ENCODE results near the gene ATXN1L. TPM values are rescaled to one million over a fixed set of nuclear protein-coding genes. Genes with fewer than 3 reads are reported as not detected.
"Not testable (repeated sequence)": the region's sequence is repeated elsewhere in the genome, so short reads cannot be mapped to it uniquely, and the experiment has no call there.

The ATXN1L gene
- total RNA-seq, 4 donors from 2014 or later, result 15.8 to 22.6 (median 19.4) TPM

DNA sequence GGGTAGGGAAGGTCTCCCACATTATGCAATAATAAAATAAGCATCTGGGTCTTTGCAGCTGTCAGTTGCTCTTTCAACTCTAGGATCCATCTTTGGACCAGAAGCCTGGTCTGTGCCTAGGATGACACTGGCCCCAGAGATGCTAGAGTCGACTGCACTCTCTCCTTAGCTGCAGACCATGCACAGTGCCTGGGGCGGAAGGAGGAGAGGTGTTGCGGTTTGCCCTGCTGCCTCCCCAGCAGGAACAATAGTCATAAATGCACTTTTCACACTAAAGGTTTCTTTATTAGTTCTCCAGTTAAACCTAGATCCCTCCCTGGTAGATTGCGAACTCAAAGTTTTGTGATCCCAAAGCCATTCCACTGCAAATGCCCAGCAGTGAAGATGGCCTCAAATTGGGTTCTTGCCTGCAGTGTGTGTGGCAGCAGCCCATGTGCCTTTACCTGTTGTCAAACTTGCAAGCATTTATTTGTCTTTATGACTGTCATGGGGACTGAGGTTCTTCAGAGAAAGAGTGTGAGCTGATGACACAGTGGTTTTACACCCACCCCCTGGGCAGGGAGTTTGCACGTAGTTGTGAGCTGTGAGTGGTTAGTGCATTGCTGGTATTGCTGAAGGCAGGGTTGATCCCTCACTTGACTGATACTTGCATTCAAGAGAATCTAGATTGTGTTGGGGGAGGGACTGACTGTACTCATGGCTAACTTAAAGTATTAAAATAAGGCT lies 10.3 kb downstream of the ATXN1L start:
- Histone ChIP-seq H3K4me3 (no peak overlapping the region), H3K4me1 (peaks cover 22 to 25% of the 10 kb centered on the region in 2 donors), H3K27me3 (no peaks in the 10 kb centered on the region), H3K9me3 (no peaks in the 10 kb centered on the region), H3K27ac (peak overlapping the region in 2 of 4 donors; percentile 19 to 73), H3K36me3 (peaks cover 0 to 22% of the 10 kb centered on the region in 2 donors)
- in situ Hi-C loops (cut with MboI; ENCODE audit: low sequenced_read_pairs in 4 of 4), result no loop called here
- ATAC-seq, result no peak
- intact Hi-C loops (cut with DNase I; ENCODE audit: low total_unique reads), result no loop called here
- TF ChIP-seq POLR2A (IDR thresholded peaks at IDR 0.05), result no peak
- TF ChIP-seq, protein P1, sequence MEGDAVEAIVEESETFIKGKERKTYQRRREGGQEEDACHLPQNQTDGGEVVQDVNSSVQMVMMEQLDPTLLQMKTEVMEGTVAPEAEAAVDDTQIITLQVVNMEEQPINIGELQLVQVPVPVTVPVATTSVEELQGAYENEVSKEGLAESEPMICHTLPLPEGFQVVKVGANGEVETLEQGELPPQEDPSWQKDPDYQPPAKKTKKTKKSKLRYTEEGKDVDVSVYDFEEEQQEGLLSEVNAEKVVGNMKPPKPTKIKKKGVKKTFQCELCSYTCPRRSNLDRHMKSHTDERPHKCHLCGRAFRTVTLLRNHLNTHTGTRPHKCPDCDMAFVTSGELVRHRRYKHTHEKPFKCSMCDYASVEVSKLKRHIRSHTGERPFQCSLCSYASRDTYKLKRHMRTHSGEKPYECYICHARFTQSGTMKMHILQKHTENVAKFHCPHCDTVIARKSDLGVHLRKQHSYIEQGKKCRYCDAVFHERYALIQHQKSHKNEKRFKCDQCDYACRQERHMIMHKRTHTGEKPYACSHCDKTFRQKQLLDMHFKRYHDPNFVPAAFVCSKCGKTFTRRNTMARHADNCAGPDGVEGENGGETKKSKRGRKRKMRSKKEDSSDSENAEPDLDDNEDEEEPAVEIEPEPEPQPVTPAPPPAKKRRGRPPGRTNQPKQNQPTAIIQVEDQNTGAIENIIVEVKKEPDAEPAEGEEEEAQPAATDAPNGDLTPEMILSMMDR (IDR thresholded peaks at IDR 0.05 in 4 of 5, conservative IDR thresholded peaks at IDR 0.05 in 1 of 5), result no peak
- no peak for DNase-seq

DNA sequence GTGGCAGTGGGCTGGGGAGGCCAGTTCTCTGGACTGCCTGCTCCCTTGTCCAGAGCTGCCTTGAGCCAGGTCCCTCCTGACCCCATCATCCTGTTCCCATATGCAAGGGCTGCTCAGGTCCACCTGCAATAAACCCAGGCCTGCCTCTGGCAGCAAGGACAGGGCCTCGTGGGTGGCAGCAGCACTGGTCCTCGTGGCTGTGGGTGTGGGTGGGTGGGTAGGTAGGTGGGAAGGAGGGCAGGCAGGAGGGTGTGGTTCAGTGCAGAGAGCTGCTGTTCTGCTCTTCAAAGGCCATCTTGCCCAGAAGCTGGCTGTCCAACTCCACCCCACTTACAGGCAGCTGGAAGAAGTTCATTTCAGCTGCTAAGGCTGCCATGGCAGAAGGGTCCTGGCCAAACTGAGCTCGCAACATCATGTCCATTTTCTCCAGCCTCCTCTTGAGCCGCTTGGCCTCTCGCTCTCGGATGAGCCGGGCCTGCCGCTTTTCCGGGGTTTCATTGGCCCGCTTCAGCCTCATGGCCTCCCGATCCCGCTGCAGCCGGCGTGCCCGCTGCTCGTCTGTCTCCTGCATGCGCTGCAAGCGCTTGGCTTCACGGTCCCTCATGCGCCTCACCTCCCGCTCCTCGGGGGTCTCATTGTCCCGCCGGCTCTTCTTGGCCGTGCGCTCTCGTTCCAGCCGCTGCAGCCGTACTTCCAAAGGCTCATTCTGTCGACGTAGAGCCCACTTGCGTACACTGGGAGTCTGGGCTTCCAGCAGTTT lies 14.2 kb downstream of the ATXN1L start:
- in situ Hi-C loops (cut with MboI; ENCODE audit: low sequenced_read_pairs in 4 of 4) (no loop called here), intact Hi-C loops (cut with DNase I; ENCODE audit: low total_unique reads) (no loop called here)
- Histone ChIP-seq H3K27me3 (no peaks in the 10 kb centered on the region), H3K9me3 (no peaks in the 10 kb centered on the region), H3K4me1 (peaks cover 20 to 22% of the 10 kb centered on the region in 2 donors), H3K4me3 (no peak overlapping the region), H3K36me3 (peaks cover 0 to 22% of the 10 kb centered on the region in 2 donors), H3K27ac (peak overlapping the region; percentile 28 to 73 (median 64))
- no peak for TF ChIP-seq POLR2A (IDR thresholded peaks at IDR 0.05)
- TF ChIP-seq, protein P1 (IDR thresholded peaks at IDR 0.05 in 4 of 5, conservative IDR thresholded peaks at IDR 0.05 in 1 of 5), result no peak
- DNase-seq (no peak), ATAC-seq (no peak)

DNA sequence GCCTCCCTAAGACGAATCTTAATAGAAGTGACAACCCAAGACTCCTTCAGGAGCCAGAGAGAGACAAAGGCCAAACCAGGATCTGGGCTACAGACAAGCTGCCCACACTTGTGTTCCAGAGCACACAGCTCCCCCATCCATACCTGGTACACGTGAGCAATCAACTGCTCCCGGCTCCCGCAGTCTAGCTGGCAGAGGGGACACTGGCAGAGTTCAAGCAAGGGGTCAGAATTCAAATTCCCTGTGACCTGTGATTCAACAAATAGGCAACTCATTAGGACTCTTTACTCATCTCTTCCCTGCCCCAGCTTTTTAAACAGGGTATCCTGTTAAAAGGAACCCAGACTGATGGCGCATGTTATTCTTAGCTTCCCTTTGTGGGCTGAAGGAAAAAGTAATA lies 18.2 kb downstream of the ATXN1L start:
- in situ Hi-C loops (cut with MboI; ENCODE audit: low sequenced_read_pairs in 4 of 4), result no loop called here
- no peak overlapping the region for H3K4me3 ChIP-seq
- H3K27me3 ChIP-seq, result no peaks in the 10 kb centered on the region
- intact Hi-C loops (cut with DNase I; ENCODE audit: low total_unique reads), result no loop called here
- DNase-seq (no peak), ATAC-seq (no peak)
- TF ChIP-seq, protein P1 (IDR thresholded peaks at IDR 0.05 in 4 of 5, conservative IDR thresholded peaks at IDR 0.05 in 1 of 5), result no peak
- no peak for TF ChIP-seq POLR2A (IDR thresholded peaks at IDR 0.05)
- no peaks in the 10 kb centered on the region for H3K9me3 ChIP-seq
- peaks cover 7 to 8% of the 10 kb centered on the region in 2 donors for H3K4me1 ChIP-seq
- H3K27ac ChIP-seq, result no peak overlapping the region
- peaks cover 0 to 22% of the 10 kb centered on the region in 2 donors for H3K36me3 ChIP-seq

DNA sequence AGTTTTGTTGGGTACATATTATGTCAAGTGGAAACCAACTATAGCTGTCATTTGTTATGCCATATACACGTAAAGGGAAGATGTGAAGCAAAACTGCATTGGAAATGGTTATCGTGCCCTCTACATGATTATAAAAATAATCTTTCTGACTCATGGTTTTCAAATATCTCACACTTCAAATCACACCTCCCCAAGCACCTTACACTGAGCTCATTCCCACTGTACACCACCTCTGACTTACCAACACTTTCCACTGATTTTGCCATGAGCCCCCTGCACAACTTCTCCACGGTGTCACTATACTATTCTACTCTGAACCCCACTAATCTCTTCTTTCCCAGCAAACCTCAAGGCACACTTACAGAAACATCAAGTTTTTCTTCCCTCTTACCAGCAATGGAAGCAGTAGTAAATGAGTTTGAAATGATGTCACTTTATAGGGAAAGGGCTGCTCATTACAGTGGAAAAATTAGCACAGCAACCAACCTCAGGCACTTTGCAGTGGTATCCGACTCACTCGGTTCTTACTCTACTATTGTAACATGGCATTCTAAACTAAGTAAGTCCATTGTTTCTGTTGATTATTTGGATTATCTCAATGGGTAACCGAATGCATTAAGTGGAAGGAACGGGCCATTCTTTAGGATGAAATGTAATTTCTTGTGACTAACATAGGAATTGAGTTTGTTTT lies 19.5 kb downstream of the ATXN1L start:
- Histone ChIP-seq H3K9me3 (no peaks in the 10 kb centered on the region), H3K4me1 (no peaks in the 10 kb centered on the region), H3K27ac (no peak overlapping the region), H3K4me3 (no peak overlapping the region), H3K27me3 (no peaks in the 10 kb centered on the region), H3K36me3 (peaks cover 0 to 13% of the 10 kb centered on the region in 2 donors)
- no peak for TF ChIP-seq POLR2A (IDR thresholded peaks at IDR 0.05)
- TF ChIP-seq, protein P1 (IDR thresholded peaks at IDR 0.05 in 4 of 5, conservative IDR thresholded peaks at IDR 0.05 in 1 of 5), result no peak
- ATAC-seq (no peak), DNase-seq (no peak)
- in situ Hi-C loops (cut with MboI; ENCODE audit: low sequenced_read_pairs in 4 of 4), result no loop called here
- intact Hi-C loops (cut with DNase I; ENCODE audit: low total_unique reads), result no loop called here

DNA sequence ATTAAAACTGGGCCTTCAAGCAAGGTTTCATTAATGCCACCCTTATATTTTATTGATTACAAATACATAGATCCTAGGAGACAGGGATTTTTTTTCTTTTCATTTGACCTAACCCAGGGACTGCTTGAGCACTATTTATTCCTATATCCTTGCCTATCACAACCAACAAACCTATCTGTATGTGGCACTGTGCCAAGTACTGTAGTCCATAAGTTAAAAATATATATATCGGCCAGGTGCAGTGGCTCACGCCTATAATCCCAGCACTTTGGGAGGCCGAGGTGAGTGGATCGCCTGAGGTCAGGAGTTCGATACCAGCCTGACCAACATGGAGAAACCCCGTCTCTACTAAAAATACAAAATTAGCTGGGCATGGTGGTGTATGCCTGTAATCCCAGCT lies 21.4 kb downstream of the ATXN1L start:
- H3K4me3 ChIP-seq; ATAC-seq; H3K27ac ChIP-seq; in situ Hi-C loops (cut with MboI; ENCODE audit: low sequenced_read_pairs in 4 of 4); H3K27me3 ChIP-seq; intact Hi-C loops (cut with DNase I; ENCODE audit: low total_unique reads); H3K9me3 ChIP-seq; H3K4me1 ChIP-seq; DNase-seq: not testable (repeated sequence)
- peaks cover 0 to 12% of the 10 kb centered on the region in 2 donors for H3K36me3 ChIP-seq

Data from gastrocnemius medialis (tissue), 4 donors.